ENCODE data around the gene RUNX2. TPM values are rescaled to one million over a fixed set of nuclear protein-coding genes. Genes with fewer than 3 reads are reported as not detected.

The RUNX2 gene
- total and polyA plus RNA-seq, 9 of the 15 experiments (the other 6 are each of a cell fraction or from before 2014, with no cell fraction given): 0.29 to 1.00 (median 0.43) TPM

GRCh38 chr6:45495429-45496084 is 167.4 kb downstream of the RUNX2 start:
- in situ Hi-C loops (cut with MboI) (no loop called here), intact Hi-C loops (cut with micrococcal nuclease) (loop anchor here (5.0 kb wide), 1 partner anchor 68 kb away; no protein-coding TSS in a partner anchor)
- no TSS peak for BruUV-seq (replicated peaks)
- peak overlapping the region; percentile 56; the same call in 1 of the 2 replicates for H2AFZ ChIP-seq (ENCODE audit: low read depth, low read length)
- H3K79me2 ChIP-seq (ENCODE audit: control insufficient read depth, insufficient read depth, low read length): no peaks in the 10 kb centered on the region
- no peaks in the 10 kb centered on the region for H4K20me1 ChIP-seq (replicated peaks; ENCODE audit: control insufficient read depth, insufficient read depth, low read length)
- CTCF ChIA-PET (ENCODE audit: low intra/inter-chr PET ratio): no interaction called here
- no peak overlapping the region for H3K4me2 ChIP-seq (ENCODE audit: insufficient read depth, low read length)
- WGBS (ENCODE audit: insufficient coverage, low coverage, missing lambda C conversion rate): 8% methylated on average over 3 of the region's 3 CpGs
- no peaks in the 10 kb centered on the region; a peak in 1 of 5 replicates for H3K4me1 ChIP-seq (replicated peaks in 1 of 2; ENCODE audit: control insufficient read depth in 2 of 2, insufficient read depth in 2 of 2, low read length in 2 of 2)
- DNase-seq (ENCODE audit: extremely low read depth in 1 of 4, low spot score in 3 of 4) (peak in 1 of 4 experiments; percentile 30), FAIRE-seq (no peak), ATAC-seq (no peak; the same call in 1 of the 3 replicates)
- POLR2A ChIA-PET: interaction anchor here (0.7 to 2.2 kb wide), 5 partner anchors 9 to 77 kb away, joined by 3 to 7 read pairs (median 3); no protein-coding TSS in a partner anchor
- H3K9me3 ChIP-seq (replicated peaks; ENCODE audit: control insufficient read depth, insufficient read depth, low read depth, low read length): no peaks in the 10 kb centered on the region
- no peak overlapping the region for H3K4me3 ChIP-seq
- H3K27me3 ChIP-seq (ENCODE audit: control insufficient read depth in 2 of 2, insufficient read depth in 2 of 2, low read length in 2 of 2): no peaks in the 10 kb centered on the region
- no peaks in the 10 kb centered on the region for H3K9me1 ChIP-seq (ENCODE audit: control insufficient read depth, insufficient read depth, low read length)
- peak; percentile 8; the same call in 1 of the 2 replicates for TF ChIP-seq ARID1B (IDR thresholded peaks at IDR 0.05)
- peak; percentile 9; the same call in 1 of the 2 replicates for TF ChIP-seq TEAD4 (IDR thresholded peaks at IDR 0.05; ENCODE audit: low read length)
- no peak for TF ChIP-seq TEAD4 (CRISPR knock-in tag; IDR thresholded peaks at IDR 0.05; ENCODE audit: borderline replicate concordance)
- no peak for TF ChIP-seq JUND (IDR thresholded peaks at IDR 0.05; ENCODE audit: borderline replicate concordance, low read depth, low read length)
- no peak for TF ChIP-seq JUND (tag; IDR thresholded peaks at IDR 0.05; ENCODE audit: borderline replicate concordance, low read depth, low read length)
- TF ChIP-seq TAF15 (IDR thresholded peaks at IDR 0.05; ENCODE audit: low read depth, low read length): no peak
- peak; percentile 74 for TF ChIP-seq ZNF766 (CRISPR knock-in tag; conservative IDR thresholded peaks at IDR 0.05)
- TF ChIP-seq ETV6 (IDR thresholded peaks at IDR 0.05; ENCODE audit: borderline replicate concordance in 1 of 2, low read depth in 2 of 2, low read length in 1 of 2): peak in 1 of 2 experiments; percentile 87; a peak in 2 of 4 replicates
- TF ChIP-seq ETV6 (CRISPR knock-in tag; IDR thresholded peaks at IDR 0.05; ENCODE audit: borderline replicate concordance): no peak
- peak; percentile 71; the same call in 1 of the 2 replicates for TF ChIP-seq SMAD4 (CRISPR knock-in tag; conservative IDR thresholded peaks at IDR 0.05)
- TF ChIP-seq GABPA (tag; conservative IDR thresholded peaks at IDR 0.05; ENCODE audit: low read depth): peak; percentile 27; the same call in 1 of the 2 replicates
- 0 out of 2 replicates have a peak, but pooled peaks have one; percentile 24 for TF ChIP-seq L3MBTL2 (IDR thresholded peaks at IDR 0.05)
- no peak for TF ChIP-seq BDP1 (IDR thresholded peaks at IDR 0.05; ENCODE audit: insufficient read depth, insufficient read length)
- TF ChIP-seq ZNF232 (CRISPR knock-in tag; IDR thresholded peaks at IDR 0.05): no peak
- TF ChIP-seq ZNF639 (CRISPR knock-in tag; conservative IDR thresholded peaks at IDR 0.05 in 1 of 2, IDR thresholded peaks at IDR 0.05 in 1 of 2): 0 out of 4 replicates have a peak, but pooled peaks of 1 of the 2 experiments have one; percentile 51
- 0 out of 2 replicates have a peak, but pooled peaks have one; percentile 30 for TF ChIP-seq SOX6 (IDR thresholded peaks at IDR 0.05)
- TF ChIP-seq CTBP1 (IDR thresholded peaks at IDR 0.05; ENCODE audit: borderline replicate concordance): peak; percentile 47; the same call in 1 of the 2 replicates
- TF ChIP-seq GATA2 (CRISPR knock-in tag; IDR thresholded peaks at IDR 0.05): no peak; the same call in 1 of the 2 replicates
- peak; percentile 10; the same call in 1 of the 2 replicates for TF ChIP-seq ZNF316 (IDR thresholded peaks at IDR 0.05)
- no peak for TF ChIP-seq TAF7 (tag; IDR thresholded peaks at IDR 0.05)
- H3K9ac ChIP-seq (ENCODE audit: insufficient read depth in 1 of 2, low read depth in 2 of 2, low read length in 2 of 2): no peak overlapping the region
- no peak overlapping the region for H3K27ac ChIP-seq (ENCODE audit: extremely low read depth, low read depth, low read length)
- H3K36me3 ChIP-seq (ENCODE audit: control insufficient read depth, insufficient read depth, low read length): no peaks in the 10 kb centered on the region

All from K562 (cell line).